Skeletal muscle satellite cell (primary cell): ENCODE data around the gene NEUROG2.
A peak's percentile ranks its signal among the peaks of the same experiment; 100 is the strongest.

Experiments
- H3K27me3 ChIP-seq: 2 replicates; pipeline ENCODE4 v1.7.0; 2013; ENCODE audit warnings: low read length; ENCODE audit not compliant: control insufficient read depth, insufficient read depth
- H3K36me3 ChIP-seq: 2 replicates; pipeline ENCODE4 v1.7.0; 2013; ENCODE audit warnings: mild to moderate bottlenecking, control low read depth, low read length; ENCODE audit not compliant: insufficient read depth
- H3K4me1 ChIP-seq: 2 replicates; pipeline ENCODE4 v1.7.0; 2013; ENCODE audit warnings: low read length; ENCODE audit not compliant: control insufficient read depth, insufficient read depth
- H3K4me2 ChIP-seq: 2 replicates; pipeline ENCODE4 v1.7.0; 2013; ENCODE audit warnings: mild to moderate bottlenecking, low read length
- H3K4me3 ChIP-seq: 2 replicates; pipeline ENCODE4 v1.7.0; 2013; ENCODE audit warnings: low read length
- H3K9ac ChIP-seq: 2 replicates; pipeline ENCODE4 v1.7.0; 2013; ENCODE audit warnings: mild to moderate bottlenecking, low read depth, low read length, moderate library complexity
- H3K9me3 ChIP-seq: replicated peaks from 2 replicates; pipeline ENCODE4 v1.7.0; 2013; ENCODE audit warnings: mild to moderate bottlenecking, control low read depth, low read length

NEUROG2 gene

DNA sequence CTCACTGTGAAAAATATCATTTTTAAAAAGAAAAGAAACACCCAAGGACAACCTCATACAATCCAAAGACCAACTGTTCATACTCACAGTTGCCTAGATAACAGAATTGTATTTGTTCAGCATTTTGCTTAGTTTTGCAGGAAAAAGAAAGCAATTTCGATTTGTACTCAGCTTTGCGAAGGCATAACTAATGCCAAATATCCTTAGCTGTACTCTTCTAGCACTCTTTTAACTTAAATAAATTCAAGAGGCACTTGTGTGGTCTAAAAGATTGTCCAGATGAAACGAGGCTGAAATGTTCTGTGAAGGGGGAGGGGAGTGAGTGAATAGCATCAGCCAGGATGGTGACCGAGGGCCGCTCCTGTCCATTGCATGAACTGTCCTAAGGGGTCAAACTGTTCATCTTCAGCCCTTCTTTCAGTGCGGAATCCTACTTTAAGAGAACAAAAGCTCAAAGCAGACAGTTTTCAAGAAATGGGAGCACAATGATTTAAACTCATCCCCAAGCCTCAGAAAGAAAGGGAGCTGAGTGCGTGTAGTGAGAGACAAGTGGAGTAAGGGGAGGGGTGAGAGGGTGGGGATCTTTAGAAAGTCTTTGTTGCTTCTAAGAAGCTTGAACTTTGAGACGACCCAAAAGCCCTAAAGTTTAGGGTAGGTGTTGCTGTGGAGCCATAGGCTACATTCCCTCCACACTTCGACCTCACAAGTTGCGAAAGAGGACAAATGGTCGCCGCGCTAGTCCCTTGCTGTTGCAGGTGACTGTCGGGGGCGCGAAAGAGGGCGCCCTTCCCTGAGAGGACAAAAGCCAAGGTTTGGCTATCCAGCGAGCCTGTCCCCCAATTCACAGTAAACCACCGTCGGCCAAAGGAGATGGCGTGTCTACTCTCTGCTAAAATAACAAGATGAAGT is 4.0 kb upstream of the NEUROG2 start:
- Histone ChIP-seq H3K4me3 (no peak overlapping the region), H3K4me1 (peaks cover 27% of the 10 kb centered on the region), H3K27me3 (peaks cover 93% of the 10 kb centered on the region)

DNA sequence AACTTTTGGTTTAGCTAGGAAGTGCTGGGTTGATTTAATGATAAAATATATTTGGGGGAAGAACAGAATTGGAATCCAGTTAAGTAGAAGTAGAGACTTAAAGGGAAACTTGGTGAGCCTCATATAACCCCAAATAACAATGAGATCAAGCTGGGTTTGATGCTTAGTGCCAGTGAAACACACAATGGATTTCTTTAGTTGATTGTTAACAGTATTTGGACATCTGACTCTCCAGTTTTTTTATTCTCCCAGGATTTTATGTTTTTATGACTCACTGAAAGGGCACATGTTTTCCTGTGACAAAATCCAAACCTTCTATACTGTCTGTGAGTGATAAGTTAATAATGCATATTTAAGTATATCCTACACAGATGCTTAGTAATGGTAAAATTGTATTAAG is 2.7 kb upstream of the NEUROG2 start:
- Histone ChIP-seq H3K4me3 (no peak overlapping the region), H3K9ac (no peak overlapping the region), H3K4me1 (peaks cover 27% of the 10 kb centered on the region), H3K27me3 (peaks cover 96% of the 10 kb centered on the region), H3K9me3 (peaks cover 10% of the 10 kb centered on the region), H3K4me2 (no peak overlapping the region), H3K36me3 (no peaks in the 10 kb centered on the region)

More for the DNA sequence above, 4.0 kb upstream of the NEUROG2 start:
- no peak overlapping the region for H3K4me2 ChIP-seq
- H3K9me3 ChIP-seq, result peaks cover 10% of the 10 kb centered on the region
- H3K9ac ChIP-seq, result no peak overlapping the region
- H3K36me3 ChIP-seq, result no peaks in the 10 kb centered on the region

DNA sequence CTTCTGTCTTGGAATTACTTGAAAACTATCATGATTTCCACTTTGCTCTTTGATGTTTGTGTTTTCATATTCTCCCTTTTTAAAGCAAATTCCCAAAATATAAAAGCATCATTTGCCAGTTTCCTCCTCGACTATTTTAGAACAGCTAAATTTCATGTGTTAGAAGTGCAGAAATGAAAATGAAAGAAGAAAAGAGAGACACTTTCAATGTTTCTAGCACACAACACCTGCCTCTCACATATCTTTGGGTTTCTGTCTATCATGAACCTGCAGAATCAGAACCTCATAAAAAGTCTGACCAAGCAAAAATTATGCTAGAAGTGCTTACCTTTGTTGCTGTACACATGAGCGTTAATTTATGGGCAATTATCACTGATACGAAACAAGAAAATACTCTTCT is 1.9 kb upstream of the NEUROG2 start:
- Histone ChIP-seq H3K9me3 (peaks cover 10% of the 10 kb centered on the region), H3K4me3 (no peak overlapping the region), H3K9ac (no peak overlapping the region), H3K4me1 (peaks cover 26% of the 10 kb centered on the region), H3K36me3 (no peaks in the 10 kb centered on the region), H3K4me2 (no peak overlapping the region), H3K27me3 (peaks cover 96% of the 10 kb centered on the region)

DNA sequence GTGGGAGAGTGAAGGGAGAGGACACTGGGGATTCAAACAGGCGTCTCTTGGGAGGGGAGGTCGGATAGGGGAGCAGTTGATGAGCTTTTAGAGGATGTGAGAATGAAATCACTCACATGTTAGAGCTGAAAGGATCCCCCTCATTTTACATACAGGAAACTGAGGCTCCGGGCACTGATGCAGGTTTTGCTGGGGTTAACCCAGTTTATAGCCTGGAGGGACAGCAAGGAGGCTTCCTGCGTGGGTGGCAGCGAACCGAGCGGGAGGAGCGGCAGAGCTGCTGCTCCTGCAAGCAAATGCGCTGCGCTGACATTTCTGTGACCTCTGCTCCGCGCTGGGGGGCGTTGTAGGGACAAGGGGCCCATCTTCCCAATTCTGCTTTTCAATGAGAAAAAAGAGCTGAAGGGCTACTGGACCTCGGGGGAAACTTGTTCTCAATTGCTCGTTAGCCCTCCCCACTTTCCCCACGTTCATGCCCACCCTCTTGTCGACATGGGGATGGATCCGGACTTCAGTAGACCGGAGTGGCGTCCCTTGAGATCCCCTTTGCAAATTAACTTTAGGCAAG is 1.2 kb upstream of the NEUROG2 start:
- no peak overlapping the region for H3K9ac ChIP-seq
- H3K9me3 ChIP-seq, result peaks cover 10% of the 10 kb centered on the region
- peak overlapping the region; percentile 99 for H3K4me2 ChIP-seq
- H3K36me3 ChIP-seq, result no peaks in the 10 kb centered on the region
- peaks cover 96% of the 10 kb centered on the region for H3K27me3 ChIP-seq
- peaks cover 26% of the 10 kb centered on the region for H3K4me1 ChIP-seq
- no peak overlapping the region for H3K4me3 ChIP-seq

DNA sequence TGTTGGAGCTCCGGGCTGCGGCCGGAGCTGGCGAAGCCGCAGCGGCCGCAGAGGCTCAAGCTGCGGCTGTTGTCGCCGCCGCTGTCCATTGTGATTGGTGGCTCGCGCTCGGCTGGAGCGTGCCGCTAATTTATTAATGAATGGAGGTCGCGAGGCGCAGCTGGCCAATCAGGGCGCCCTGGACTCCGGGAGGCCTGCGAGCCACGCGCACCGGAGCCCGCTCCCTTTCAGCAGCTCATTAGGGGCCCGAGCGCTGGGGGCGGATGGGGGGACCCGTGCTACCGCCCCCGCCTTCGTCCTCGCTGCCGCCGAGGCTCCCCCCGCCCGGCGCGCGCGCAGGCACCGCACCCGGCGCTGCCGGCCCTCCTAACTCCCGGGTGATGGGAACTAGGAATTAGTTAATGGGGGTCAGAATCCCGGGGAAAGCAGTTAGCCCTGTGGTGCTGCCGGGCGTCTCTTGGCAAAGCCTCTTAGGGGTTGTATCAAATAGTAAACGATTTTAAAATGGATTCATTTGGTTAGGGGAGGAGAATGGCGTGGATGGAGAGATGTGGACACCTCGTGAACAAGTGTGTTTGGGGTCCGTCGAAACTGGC is 589 bp upstream of the NEUROG2 start:
- H3K4me1 ChIP-seq, result peaks cover 26% of the 10 kb centered on the region
- peaks cover 96% of the 10 kb centered on the region for H3K27me3 ChIP-seq
- peaks cover 10% of the 10 kb centered on the region for H3K9me3 ChIP-seq
- H3K4me3 ChIP-seq, result peak overlapping the region; percentile 45
- H3K4me2 ChIP-seq, result peak overlapping the region; percentile 99
- no peak overlapping the region for H3K9ac ChIP-seq
- H3K36me3 ChIP-seq, result no peaks in the 10 kb centered on the region

DNA sequence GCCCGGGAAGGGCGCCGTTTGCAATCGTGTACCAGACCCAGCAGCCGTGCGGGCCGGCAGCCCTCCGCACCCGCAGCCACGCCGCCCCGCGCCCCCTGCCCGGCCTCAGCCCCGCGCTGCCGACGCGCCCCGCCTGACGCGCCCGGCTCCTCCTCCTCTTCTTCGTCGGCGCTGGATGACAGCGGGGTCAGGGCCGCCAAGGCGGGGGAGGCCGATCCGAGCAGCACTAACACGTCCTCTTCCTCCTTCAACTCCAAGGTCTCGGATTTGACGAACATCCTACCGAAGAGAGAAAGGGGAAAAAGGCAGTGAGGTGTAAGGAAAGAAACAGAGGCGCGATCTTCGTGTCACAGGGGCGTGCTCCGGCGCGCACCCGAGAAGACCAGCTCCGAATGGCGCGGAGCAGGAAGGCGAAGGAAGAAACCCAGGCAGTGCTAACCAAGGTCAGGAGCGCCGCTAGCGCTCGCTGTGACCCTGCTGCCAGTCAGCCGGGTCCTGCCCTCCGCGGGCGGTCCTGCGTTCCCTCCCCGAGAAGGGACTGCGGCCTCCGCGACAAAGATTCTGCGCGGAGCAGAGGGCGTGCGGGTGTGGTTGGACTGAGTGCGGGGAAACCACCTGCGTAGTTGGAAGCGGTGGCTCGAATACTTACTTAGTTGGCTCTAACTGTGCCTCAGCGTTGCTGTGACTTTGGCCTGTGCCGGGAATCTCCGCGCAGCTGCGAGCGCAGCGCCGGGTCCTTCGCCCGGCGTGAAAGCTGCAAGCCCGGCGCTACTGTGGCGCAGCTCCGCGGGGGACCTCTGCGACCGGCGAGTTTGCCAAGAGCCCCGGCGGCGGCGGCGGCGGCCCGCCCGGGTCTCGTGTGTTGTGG is 548 bp downstream of the NEUROG2 start:
- H3K27me3 ChIP-seq, result peaks cover 96% of the 10 kb centered on the region
- no peaks in the 10 kb centered on the region for H3K36me3 ChIP-seq
- peaks cover 7% of the 10 kb centered on the region for H3K9me3 ChIP-seq
- peak overlapping the region; percentile 77 for H3K4me3 ChIP-seq
- H3K9ac ChIP-seq, result no peak overlapping the region
- H3K4me2 ChIP-seq, result peak overlapping the region; percentile 99
- peaks cover 26% of the 10 kb centered on the region for H3K4me1 ChIP-seq

DNA sequence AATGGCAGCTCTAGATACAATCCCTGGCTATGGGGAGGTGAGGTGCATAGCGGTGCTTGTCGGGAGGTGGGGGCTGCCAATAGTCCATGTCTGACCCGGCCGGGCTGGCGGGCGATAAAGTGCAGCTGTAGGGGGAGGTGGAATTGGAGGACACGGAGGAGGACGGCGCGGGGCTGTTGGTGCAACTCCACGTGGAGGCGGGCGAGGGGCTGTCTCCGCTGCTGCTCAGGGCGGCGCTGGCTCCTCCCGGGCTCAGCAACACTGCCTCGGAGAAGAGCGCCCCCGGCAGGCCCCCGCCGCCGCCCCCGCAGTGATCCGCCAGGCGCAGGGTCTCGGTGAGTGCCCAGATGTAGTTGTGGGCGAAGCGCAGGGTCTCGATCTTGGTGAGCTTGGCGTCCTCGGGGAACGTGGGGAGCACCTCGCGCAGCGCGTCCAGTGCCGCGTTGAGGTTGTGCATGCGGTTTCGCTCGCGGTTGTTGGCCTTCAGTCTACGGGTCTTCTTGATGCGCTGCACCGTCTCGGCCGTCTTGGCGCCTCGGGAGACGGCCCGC is 1.3 kb downstream of the NEUROG2 start:
- peak overlapping the region; percentile 99 for H3K4me2 ChIP-seq
- peak overlapping the region; percentile 77 for H3K4me3 ChIP-seq
- no peak overlapping the region for H3K9ac ChIP-seq
- peaks cover 94% of the 10 kb centered on the region for H3K27me3 ChIP-seq
- H3K36me3 ChIP-seq, result no peaks in the 10 kb centered on the region
- H3K9me3 ChIP-seq, result peaks cover 2% of the 10 kb centered on the region
- H3K4me1 ChIP-seq, result peaks cover 32% of the 10 kb centered on the region

DNA sequence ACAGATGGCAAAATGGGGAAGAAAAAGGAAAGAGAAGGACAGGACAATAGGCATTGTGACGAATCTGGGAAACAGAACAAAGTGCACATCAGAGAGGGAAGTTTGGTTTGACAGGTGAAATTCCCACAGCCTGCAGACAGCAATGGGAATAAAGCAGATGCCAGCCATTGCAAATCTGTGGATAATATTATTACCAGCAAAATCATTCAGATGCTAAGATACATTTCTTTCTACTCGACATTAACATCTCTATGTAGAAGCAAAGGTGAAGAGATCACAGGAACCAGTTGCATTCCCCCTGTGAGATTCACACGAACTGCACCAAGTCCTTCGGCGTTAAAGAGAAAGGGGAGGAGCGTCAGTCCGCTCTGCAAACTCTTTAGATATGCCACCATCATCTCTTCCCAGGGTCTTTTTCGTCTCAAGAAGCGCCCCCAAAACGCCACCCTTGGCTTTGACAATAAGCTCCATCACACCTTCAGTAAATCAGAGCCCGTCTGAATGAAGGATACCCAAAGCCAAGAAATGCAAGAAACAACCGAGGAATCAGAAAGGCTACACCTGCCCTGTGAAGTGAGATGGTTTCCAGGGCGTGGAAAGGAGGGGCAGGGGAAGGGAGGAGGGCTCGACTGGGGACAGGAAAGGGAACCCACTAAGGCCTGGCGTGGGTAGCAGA is 1.9 kb downstream of the NEUROG2 start:
- peaks cover 35% of the 10 kb centered on the region for H3K4me1 ChIP-seq
- no peak overlapping the region for H3K9ac ChIP-seq

DNA sequence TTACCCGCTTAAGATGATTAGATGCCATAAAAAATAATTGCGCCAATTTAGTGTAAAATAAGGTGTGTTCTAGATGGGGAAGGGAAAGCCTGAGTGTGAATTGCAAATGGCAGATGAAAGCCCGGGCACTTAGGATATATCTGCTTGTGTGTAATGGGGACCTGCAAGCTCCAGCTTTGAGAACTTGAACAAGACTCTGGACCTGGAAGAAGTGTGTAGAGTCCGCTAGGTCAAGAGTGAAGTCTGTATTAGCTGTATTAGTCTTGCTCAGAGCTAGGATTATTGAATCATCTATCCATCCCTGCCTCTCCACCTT is 4.2 kb downstream of the NEUROG2 start:
- peaks cover 87% of the 10 kb centered on the region for H3K27me3 ChIP-seq
- H3K4me1 ChIP-seq, result peaks cover 28% of the 10 kb centered on the region
- H3K9me3 ChIP-seq, result no peaks in the 10 kb centered on the region
- H3K36me3 ChIP-seq, result no peaks in the 10 kb centered on the region
- H3K4me3 ChIP-seq, result no peak overlapping the region
- H3K4me2 ChIP-seq, result no peak overlapping the region
- no peak overlapping the region for H3K9ac ChIP-seq

More for the DNA sequence above, 1.9 kb downstream of the NEUROG2 start:
- no peak overlapping the region for H3K4me2 ChIP-seq
- no peaks in the 10 kb centered on the region for H3K36me3 ChIP-seq
- no peak overlapping the region for H3K4me3 ChIP-seq
- peaks cover 95% of the 10 kb centered on the region for H3K27me3 ChIP-seq
- no peaks in the 10 kb centered on the region for H3K9me3 ChIP-seq

DNA sequence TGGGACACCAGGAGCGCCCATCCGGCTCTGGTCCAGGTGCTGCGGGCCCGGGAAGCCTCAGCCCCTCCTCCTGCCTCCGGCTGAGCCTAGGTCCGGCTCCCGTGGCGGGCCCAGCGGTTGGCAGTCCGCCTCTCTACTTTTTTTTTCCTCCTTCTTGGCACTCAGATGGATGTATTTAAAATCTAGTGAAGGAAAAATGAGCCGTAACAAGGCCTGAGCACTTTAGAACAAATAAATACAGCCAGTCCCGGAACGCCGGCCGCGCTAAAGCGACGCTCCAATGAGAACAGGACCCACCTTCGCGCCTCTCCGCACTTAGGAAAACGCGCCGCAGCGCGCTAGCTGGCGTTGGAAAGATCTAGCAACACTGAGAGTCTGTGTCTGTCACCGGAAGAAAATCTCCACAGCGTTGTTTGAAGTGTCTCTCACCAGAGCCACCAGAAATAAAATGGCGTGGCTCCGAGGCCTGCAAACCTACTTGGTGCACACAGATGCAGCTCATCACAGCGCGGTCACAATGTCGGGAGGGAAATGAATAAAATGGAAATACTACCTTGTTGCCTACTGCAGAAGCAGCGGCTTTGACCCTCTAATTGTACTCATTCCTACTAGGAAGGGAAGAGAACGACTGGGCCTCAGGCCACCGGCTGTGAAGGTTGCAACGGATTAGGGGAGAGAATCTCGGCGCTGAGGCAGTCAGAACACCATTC is 4.7 kb downstream of the NEUROG2 start:
- H3K9me3 ChIP-seq, result no peaks in the 10 kb centered on the region
- H3K9ac ChIP-seq, result no peak overlapping the region
- peaks cover 87% of the 10 kb centered on the region for H3K27me3 ChIP-seq
- H3K36me3 ChIP-seq, result no peaks in the 10 kb centered on the region
- no peak overlapping the region for H3K4me2 ChIP-seq
- peaks cover 25% of the 10 kb centered on the region for H3K4me1 ChIP-seq
- no peak overlapping the region for H3K4me3 ChIP-seq
